GM18909 (cell line): Measurements from ENCODE around the gene DOC2A.
A peak's percentile ranks its signal among the peaks of the same experiment; 100 is the strongest.

Source experiments
- ATAC-seq: cut with Tn5 transposase; IDR thresholded peaks from one replicate; pipeline ENCODE4 v1.9.1; 2021; ENCODE audit warnings: mild to moderate bottlenecking; ENCODE audit not compliant: unreplicated experiment, poor library complexity

Gene DOC2A

DNA sequence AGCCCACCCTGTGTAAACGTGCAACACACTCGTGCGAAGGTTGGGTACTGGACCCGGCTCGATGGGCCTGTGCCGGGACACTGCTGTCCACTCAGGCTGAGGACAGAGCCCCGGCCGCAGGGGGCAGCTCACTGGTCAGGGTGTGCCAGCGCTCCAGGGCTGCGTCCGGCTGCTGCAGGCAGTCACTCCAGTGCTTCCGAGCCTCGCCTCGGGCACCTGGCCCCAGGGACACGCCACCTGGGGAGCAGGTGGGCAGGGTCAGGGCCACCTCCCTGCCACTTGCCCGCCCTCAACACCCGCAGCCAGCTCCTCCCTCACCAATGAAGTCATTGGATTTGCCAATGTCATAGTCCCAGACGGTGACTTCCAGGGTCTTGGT is 4.7 kb downstream of the DOC2A start:
- no peak for ATAC-seq

DNA sequence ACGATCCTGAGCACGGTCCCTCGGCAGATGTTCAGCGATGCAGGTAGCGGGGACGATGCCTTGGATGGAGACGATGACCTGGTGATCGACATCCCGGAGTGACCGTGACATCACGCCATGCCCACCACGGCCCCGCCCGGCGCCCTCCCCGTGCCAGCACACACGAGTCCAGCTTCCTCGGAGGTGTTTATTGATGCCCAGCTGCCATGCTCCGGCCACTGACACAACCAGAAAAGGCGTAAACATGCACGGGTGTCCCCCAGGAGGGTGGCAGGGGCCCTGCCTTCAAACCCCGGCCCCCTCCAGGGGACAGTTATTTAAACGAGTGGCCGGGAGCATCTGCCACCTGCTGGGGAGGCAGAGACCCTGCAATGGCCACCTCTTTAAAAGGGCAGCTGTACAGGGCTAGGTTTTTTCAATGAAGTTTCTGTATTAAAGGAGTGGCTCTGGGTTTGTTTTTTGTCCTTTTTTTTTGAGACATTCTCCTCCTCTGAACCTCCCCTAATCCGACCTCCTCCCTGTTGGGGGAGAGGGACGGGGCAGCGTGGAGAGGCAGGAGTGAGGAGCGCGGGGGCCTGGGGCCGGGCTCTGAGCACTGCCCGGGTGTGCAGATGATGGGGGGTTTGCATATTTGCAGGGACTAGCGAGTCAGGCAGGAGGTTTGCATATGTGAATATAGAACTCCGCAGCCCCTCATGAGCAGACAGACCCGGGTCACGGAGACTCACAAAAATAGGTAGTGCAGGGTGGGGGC is 5.3 kb downstream of the DOC2A start:
- ATAC-seq = no peak

DNA sequence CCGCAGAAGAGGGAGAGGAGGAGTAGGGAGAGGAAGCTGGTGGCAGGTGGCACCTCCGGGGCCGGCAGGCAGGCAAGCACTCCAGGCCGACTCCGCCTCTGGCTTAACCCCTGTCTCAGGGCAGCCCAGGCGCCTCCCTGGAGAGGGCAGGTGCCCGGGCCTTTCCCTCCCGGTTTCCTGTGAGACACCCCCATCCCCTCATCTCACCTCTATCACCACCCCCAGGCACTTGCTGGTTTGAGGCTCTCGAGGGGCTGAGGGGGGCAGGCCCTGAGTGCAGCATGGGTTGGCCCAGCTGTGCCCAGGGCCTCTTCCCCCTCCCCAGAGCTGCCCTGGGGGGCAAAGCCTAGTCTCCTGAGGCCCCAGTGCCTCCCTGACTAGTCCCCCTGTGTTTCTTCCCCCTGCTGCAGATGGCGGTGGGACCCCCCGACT is 6.0 kb downstream of the DOC2A start:
- no peak for ATAC-seq

DNA sequence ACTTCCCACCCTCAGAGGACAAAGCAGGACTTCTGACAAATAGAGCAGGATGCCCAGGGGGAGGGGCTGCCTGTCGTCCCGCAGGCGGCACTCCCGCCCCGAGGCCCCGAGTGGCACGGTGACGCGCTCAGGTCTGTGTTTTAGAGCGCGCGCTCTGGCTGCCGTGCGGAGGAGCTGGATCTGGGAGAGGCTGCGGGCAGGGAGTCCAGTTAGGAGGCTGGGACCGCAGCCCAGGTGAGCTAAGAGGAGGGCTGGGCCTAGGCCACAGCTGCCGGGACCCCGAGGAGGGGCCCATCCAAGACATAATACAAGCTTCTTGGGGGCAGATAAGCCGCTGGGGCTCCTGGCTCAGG is 6.4 kb downstream of the DOC2A start:
- no peak for ATAC-seq

DNA sequence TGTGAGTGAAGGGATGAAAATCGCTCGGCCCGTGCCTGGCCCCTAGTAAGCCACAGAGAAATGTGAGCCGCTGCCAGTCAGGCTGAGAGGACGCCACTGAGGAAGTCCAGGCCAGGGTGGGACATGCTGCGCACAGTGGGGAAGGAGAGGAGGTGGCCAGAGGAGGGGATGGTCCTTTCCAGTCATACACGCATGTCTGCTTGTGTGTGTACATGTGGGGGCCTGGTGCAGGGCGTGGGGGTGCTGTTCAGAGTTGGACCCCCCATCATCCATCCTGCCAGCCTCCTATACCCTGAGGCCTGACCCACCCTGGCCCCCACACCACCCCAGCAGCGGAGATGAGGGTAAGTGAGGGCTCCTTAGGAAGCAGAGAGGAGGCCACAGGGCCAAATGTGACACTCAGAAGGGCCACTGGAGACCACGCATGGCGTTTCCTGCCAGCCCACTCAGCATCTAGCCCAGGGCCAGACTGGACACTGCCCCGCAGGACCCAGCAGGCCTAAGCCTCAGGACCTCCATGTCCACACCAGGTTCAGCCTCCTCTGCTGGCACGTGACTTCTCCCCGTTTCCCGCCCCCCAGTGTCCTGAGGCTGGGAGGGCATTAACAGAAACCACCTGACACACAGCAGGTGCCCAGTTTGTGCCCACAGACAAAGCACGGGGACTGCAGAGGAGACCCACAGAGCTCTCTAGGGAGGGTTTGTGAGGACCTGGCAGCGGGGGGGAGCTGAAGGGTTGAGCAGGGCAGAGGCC is 7.0 kb downstream of the DOC2A start:
- ATAC-seq = no peak

DNA sequence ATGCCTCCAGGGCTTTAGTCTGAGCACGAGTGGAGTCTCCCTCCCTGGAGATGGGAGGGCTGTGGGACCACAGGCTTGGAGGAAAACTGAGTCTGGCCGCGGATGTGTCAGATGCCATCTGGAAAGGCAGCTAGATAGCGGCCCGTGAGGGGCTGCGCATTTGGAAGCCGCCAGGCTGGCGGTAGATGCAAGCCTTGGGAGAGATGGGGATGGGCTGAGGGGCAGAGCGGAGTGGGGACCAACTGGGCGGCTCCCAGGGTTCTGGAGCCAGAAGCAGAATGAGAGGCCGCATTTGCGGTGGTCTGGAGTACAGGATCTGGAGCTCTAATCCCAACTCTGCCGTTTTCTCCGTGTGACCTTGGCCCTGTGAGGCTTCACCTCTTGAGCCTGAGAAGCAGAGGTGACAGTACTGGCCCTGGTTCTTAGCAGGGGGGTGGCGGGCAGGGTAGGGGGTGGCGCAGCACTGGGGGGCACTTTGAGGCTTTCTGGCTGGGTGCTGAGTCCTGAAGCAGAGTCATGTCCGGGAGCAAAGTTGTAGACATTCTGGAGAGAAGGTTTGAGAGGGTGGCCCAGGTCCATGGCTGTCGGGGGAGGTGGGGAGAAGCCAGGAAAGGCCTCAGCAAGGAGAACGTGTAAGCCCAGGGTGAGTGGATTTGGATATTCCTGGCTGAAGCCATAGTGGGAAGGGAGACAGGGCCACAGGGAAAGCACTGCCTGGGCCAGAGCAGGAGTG is 8.0 kb downstream of the DOC2A start:
- no peak for ATAC-seq

DNA sequence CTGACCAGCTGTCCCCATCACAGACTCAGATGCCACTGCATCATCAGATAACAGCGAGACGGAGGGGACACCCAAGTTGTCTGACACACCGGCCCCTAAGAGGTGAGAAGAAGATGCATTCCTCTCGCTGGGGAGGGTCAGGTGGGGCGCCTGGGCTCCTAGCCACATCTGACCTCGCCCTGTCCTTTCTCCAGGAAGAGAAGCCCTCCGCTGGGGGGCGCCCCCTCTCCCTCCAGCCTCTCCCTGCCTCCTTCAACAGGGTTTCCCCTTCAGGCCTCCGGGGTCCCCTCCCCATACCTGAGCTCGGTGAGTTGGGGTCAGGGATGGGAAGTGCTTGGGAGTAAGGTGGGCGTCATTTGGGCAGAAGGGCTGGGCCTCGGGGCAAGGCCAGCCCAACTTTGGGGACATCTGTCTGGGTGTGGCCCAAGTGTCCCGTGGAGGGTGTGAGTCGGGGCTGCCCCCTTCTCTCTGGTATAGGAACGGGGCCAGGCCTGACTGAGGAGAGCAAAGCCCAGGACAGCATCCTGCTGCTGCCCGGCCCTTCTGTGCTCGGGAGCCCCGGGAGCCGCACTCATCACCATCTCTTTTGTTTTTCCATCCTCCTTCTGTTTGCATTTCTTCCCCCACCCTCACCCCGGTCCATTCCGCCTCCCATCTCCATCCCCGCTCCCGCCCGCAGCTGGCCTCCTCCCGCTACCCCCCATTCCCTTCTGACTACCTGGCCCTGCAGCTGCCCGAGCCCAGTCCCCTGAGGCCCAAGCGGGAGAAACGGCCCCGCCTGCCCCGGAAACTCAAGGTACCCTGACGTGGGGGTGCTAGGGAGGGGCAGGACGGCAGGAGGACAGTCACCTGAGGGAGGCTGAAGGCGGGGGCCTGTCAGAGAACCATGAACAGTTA is 9.8 kb downstream of the DOC2A start:
- ATAC-seq = no peak

DNA sequence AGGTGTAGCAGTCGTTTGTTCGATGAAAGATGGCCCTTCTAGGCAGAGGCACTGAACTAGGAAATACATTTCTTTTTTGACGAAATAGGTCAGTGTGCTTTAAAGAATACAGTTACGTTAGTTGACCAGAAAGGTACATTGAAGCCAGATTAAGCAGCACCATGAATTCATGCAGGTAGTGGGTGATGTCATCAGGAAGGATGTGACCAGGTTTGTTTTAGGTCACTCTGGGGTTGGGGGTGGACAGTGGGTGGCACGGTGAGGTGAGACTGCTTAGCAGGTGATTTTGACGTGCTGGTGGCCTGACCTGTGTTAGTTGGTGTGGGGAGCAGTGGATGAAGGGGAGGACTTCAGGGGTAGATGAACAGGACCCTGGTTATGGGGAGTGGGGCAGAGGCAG is 11.2 kb downstream of the DOC2A start:
- no peak for ATAC-seq

DNA sequence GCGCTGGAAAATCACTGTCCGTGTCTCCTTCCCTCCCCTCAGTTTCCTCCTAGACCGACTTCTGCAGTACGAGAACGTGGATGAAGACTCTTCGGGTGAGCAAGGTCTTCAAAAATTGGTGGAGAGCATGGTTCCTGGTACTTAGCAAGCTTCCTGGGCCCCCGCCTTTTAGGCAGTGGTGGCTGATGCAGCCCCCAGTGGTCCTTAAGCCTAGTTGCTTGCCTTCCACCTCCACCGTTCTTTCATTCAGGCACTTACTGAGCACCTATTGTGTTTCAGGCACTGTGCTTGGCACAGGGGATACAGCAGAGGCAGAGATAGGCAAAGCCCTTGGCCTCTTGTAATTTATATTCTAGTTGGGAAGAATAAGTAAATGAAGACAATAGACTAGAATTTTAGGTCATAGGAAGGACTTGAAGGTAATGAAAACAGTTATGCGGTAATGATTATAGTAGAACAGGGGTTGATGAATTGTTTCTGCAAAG is 14.0 kb downstream of the DOC2A start:
- ATAC-seq = no peak

DNA sequence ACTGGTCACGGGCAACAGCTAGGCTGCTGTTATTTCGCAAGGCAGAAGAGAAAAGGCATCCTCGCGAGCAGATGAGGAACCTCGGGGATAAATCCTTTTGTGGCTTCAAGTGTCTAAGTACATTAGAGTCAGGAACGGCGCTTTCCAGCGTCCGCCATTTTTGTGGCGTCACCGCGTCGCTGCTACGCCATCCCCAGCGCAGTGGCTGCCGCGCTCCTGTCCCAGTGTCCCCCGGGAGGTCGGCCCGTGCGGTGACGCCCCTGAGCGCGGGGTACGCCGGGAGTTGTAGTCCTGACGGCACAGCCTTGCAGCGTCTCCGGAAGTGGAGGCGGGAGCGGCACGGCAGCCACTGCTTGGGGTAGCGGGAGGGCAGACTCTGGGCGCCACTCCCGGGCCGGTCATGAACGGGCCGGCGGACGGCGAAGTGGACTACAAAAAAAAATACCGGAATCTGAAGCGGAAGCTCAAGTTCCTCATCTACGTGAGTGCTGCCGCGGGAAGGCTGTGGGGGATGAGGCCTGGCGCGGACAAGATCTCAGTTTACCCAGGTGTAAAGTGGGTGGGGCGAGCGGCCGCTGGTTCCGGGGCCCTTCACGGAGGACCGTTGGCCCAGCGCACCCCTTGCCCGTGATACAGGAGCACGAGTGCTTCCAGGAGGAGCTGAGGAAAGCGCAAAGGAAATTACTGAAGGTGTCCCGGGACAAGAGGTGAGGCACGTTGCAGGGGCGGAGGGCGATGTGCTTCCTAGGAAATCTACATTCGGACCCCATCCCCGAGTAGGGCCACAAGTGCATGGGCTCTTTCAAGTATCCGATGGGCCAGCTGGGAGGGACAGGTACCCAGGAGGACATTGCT is 14.7 kb downstream of the DOC2A start, which contains the start of gene INO80E:
Gene INO80E, plus strand, starts transcription at position 331 of the 855 bp plus-strand sequence. Its CDS starts 70 bp downstream, at position 401.
- peak; percentile 96 for ATAC-seq

DNA sequence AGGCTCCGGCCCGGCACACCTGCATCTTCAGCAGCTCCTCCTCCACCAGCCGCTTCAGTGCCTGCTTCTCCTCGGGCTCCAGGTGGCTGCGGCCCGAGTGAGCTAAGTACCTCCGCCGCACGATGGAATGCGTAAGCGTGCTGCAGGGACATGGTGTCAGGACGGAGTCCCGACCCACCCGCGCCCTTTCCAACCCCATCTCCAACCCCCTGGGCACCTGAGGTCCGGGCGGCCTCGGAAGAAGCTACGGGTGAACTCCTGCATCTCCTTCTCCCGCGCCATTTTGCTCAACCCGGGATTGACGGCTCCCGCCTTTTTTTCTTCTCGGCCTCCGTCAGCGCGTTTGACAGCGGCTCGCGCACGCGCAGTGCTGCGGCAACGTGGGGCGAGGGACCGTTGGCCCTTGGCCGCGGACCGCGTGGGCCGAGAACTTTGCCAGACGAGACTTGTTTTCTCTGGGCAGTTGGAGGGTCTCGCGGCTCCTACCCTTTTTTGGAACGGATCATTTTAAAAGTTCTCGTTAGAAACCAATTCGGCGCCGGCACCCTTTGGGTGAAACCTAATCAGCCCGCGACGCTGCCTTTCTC is 15.4 kb downstream of the DOC2A start, which contains the start of gene HIRIP3:
Gene HIRIP3, minus strand, starts transcription at position 294 of the 587 bp plus-strand sequence. Its CDS starts 12 bp downstream, at position 282.
- peak; percentile 44 for ATAC-seq

DNA sequence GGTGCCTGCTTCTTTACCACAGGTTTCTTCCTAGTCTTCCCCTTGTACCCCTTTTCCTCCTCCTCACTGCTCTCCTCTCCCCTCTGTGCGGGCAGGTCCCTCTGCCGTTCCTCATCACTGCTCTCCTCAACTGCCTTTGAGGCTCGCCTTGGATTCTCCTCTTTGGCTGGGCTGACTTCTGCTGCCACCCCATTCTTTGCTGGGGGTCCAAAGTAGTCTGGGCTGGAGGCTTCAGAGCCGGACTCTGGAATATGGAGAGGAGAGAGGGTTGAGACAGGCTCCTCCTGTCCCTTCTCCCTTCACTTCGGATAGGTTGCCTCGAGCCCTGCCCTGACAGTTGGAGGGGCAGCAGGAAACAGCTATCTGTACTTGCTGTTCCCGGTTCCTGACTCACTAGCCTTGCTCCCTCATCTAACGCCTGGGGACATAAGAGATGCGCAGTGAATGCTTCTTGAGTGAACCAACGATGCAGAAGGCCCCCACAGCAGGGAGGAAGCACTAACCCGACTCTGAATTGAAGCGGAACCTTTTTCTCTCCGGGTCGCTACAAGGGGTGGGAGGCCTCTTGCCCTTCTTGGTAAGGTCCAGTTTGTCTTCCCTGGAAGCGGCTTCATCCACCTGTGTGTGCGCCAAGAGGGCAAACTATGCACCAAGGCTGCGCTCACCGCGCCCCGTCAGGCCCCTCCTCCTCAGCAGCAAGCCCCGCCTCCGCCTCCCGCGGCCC is 16.1 kb downstream of the DOC2A start:
- ATAC-seq = peak; percentile 30

DNA sequence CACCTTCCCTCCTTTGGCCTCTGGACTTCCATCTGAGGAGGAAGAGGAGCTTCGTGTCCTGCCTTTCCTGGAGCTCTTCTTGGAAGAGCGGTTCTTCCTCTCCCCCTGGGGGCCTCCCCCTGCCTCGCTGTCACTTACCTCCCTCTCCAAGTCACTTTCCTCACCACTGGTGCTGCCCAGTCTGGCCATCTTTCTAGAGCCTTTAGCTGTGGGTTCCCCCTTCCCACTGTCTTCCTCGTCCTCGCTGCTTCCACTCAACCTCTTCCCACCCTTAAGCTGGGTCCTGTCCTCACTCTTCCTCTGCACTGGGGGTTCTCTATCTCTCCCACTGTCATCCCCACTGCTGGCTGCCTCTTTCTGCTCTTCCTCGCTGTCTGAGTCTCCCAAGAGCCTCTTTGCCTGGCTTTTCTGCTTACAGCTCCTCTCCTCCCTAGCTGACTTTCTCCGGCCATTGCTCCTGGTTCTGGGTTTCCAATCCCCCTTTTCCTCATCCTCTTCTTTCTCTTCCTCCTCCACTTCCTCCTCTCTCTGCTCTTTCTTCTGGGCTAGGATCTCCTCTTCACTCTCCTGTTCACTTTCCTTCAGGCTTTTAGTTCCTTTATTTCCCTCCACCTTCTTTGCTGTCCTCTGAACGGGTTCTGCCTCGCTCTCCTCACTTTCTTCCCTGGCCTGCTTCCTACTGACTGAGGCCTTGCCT is 16.8 kb downstream of the DOC2A start:
- ATAC-seq = no peak

DNA sequence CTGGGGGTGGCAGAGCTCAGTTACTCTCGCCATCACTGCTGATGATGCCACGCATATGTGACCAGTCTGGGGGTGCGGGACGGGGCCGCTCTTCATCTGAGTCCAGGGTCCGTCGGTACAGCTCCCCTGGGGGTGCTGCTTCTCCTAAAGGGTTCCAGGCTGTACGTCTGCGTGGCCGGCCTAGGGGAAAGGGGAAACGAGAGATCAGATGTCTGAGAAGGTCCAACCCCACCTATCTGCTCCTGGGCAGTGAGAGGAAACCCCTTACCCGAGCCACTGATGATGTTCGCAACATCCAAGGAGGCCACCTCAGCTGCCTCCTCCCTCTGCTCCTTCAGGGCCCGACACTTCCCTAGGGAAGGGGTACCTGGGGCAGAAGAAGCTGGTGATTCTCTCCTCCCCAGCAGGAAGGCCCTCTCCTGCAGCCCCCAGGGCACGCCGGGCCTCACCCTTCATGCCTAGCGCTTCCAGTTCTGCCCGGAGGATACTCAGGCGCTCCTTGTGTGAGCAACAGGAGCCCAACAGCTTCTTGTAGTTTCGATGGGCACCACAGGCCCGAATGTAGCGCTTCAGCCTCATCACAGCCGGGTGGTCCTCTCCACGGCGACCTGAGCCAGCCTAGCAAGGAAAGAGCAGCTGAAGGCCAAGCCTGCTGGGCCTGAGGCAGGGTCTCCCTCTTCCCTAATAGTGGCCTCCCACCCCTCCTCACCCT is 17.5 kb downstream of the DOC2A start:
- no peak for ATAC-seq

DNA sequence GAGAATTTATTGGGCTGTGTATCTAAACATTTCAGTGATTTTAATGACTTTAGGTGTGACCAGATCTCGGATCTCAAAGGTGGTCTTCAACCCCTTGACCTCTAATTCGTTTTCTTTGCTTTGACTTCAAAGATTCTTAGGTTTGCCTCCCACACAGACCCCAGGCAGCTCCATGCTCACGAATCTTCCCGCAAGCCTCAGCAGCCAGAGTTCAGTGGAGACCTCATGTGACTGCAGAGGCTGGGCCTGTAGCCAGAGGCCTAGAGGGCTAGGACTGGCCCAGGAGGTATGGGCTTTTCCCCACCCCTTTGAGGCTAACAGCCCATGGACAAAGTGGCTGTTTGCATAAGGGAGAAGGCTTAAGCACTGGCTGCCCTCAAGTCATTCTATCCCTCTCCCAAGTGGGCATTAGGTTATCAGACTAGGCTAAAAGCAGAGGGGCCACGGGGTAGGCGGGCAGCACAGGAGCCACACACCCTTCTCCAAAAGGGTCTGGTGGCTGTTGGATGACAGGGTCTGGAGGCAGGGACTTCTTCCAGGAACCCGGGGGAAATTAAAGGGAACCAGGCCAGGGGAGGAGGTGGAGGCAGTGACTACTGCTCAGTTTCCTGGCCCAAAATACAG is 18.4 kb downstream of the DOC2A start:
- ATAC-seq = no peak

DNA sequence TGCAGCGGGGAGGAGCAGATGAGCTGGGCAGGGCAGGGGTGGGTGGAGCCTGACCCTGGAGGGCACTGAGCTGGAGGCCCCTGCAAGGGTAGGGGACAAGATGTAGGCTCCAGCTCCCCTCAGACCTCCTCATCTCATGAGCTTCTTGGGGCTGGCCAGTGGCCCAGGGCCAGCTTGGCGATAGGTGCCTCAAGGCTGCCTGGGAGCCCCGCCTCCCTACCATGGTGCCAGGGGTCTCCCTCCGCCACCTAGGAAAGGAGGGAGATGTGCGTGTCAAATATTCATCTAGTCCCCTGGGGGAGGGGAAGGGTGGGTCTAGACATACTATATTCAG is 19.3 kb downstream of the DOC2A start:
- ATAC-seq = no peak
